ENCODE results near the gene ECM2. TPM values are rescaled to one million over a fixed set of nuclear protein-coding genes. Genes with fewer than 3 reads are reported as not detected.
"Not testable (repeated sequence)": the region's sequence is repeated elsewhere in the genome, so short reads cannot be mapped to it uniquely, and the experiment has no call there.

The ECM2 gene
- not detected for total RNA-seq
- polyA plus RNA-seq (2013, experiment 1 of 2) = 0.05 TPM
- polyA plus RNA-seq (2013, experiment 2 of 2) = 0.42 TPM
- total RNA-seq = 0 to 0.13 (median 0) reads per million in 172 experiments

DNA sequence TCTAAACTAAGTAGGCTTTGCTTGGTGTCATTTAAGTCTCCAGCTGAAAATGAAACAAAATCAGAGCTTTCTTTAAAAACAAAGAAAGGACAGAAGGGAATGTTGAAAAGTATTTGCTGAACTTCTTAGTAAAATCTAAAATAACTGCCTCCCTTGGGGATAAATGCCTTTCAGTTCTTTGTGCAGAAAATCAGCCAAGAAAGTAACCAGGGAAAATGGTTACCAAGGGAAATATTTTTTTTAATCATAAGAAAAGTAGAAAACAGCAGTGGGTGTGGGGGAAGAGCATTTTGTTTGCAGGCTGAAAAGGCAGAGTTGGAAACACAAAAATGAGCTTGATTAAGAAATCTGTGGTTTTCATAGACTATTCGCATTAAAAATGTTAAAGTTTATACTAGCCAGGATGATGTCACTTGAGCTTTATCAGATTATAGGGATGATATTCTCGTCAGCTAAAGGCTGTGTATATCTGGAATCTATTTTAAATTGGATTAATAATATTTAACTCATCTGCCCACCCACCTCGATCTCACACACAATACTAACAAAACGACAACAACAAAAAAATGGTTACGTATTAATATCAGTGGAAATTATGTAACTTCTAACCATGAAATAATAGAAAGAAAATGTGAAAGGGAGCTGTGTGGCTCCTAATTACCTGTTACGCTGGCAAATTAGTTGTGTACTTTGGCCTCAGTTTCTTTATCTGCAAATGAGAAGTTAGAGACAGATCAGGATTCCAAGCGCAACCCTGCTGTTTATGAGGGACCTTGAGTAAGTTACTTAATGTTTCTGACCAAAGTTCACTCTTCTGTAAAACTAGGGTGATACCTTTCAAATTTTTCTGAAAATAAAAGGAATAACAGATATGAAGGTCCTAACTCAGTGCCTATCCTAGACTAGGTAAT, at the start of gene ECM2:
ECM2 (minus strand) TSS at position 51 of the 911 bp plus-strand sequence. CDS start 13,124 bp downstream, outside the sequence.
- H3K4me1 ChIP-seq (ENCODE audit: insufficient read depth, low read length) = no peaks in the 10 kb centered on the region
- ATAC-seq (ENCODE audit: poor library complexity) (no peak), DNase-seq (no peak)
- no peaks in the 10 kb centered on the region for H3K9me3 ChIP-seq (ENCODE audit: control insufficient read depth in 1 of 2, insufficient read depth in 1 of 2, low read length in 2 of 2)
- H3K27me3 ChIP-seq (ENCODE audit: control insufficient read depth in 1 of 2, insufficient read depth in 2 of 2, low read length in 2 of 2) = no peaks in the 10 kb centered on the region
- Mint-ChIP-seq H3K4me1 (ENCODE audit: low read depth) (no peaks in the 10 kb centered on the region), H3K9me3 (peaks cover 3% of the 10 kb centered on the region), H3K36me3 (ENCODE audit: low read depth) (no peaks in the 10 kb centered on the region), H3K27ac (no peak within 1 kb of the TSS), H3K27me3 (no peaks in the 10 kb centered on the region), H3K4me3 (no peak within 1 kb of the TSS)
- POLR2A ChIA-PET = no interaction called here
- CTCF ChIA-PET = no interaction called here
- no peak within 1 kb of the TSS for H3K27ac ChIP-seq (ENCODE audit: low read depth in 1 of 2, low read length in 2 of 2)
- H3K4me3 ChIP-seq (ENCODE audit: low read length) = no peak within 1 kb of the TSS
- H3K36me3 ChIP-seq (ENCODE audit: insufficient read depth, low read length) = no peaks in the 10 kb centered on the region
- TF ChIP-seq, protein P1, sequence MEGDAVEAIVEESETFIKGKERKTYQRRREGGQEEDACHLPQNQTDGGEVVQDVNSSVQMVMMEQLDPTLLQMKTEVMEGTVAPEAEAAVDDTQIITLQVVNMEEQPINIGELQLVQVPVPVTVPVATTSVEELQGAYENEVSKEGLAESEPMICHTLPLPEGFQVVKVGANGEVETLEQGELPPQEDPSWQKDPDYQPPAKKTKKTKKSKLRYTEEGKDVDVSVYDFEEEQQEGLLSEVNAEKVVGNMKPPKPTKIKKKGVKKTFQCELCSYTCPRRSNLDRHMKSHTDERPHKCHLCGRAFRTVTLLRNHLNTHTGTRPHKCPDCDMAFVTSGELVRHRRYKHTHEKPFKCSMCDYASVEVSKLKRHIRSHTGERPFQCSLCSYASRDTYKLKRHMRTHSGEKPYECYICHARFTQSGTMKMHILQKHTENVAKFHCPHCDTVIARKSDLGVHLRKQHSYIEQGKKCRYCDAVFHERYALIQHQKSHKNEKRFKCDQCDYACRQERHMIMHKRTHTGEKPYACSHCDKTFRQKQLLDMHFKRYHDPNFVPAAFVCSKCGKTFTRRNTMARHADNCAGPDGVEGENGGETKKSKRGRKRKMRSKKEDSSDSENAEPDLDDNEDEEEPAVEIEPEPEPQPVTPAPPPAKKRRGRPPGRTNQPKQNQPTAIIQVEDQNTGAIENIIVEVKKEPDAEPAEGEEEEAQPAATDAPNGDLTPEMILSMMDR (IDR thresholded peaks at IDR 0.05) = no peak
- intact Hi-C loops (cut with DNase I, micrococcal nuclease) = no loop called here

DNA sequence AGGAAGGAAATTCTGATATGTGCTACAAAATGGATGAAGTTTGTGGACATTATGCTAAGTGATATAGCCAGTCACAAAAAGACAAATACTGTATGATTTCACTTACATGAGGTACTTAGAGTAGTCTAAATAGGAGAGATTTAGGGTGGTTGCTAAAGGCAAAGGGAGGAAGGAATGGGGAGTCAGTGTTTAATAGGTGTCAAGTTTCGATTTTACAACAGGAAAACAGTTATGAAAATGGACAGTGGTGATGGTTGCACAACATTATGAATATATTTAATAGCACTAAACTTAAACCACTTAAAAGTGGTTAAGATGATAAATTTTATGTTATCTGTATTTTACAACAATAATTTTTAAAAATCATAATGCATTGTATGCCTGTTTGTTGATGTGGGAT, 40.4 kb upstream of the ECM2 start:
- Histone ChIP-seq H3K27ac (ENCODE audit: low read depth in 1 of 2, low read length in 2 of 2) (no peak overlapping the region), H3K36me3 (ENCODE audit: insufficient read depth, low read length) (no peaks in the 10 kb centered on the region), H3K4me3 (ENCODE audit: low read length) (no peak overlapping the region), H3K4me1 (ENCODE audit: insufficient read depth, low read length) (no peaks in the 10 kb centered on the region), H3K27me3 (ENCODE audit: control insufficient read depth in 1 of 2, insufficient read depth in 2 of 2, low read length in 2 of 2) (no peaks in the 10 kb centered on the region), H3K9me3 (ENCODE audit: control insufficient read depth in 1 of 2, insufficient read depth in 1 of 2, low read length in 2 of 2) (no peaks in the 10 kb centered on the region)
- Mint-ChIP-seq H3K4me3 (no peak overlapping the region), H3K27ac (no peak overlapping the region), H3K9me3 (peaks cover 5% of the 10 kb centered on the region), H3K4me1 (ENCODE audit: low read depth) (no peaks in the 10 kb centered on the region), H3K36me3 (ENCODE audit: low read depth) (peaks cover 11% of the 10 kb centered on the region), H3K27me3 (no peaks in the 10 kb centered on the region)
- no peak for ATAC-seq (ENCODE audit: poor library complexity)
- DNase-seq = no peak
- ChIA-PET CTCF (no interaction called here), POLR2A (no interaction called here)
- TF ChIP-seq, protein P1 (IDR thresholded peaks at IDR 0.05) = no peak
- intact Hi-C loops (cut with DNase I, micrococcal nuclease) = no loop called here

DNA sequence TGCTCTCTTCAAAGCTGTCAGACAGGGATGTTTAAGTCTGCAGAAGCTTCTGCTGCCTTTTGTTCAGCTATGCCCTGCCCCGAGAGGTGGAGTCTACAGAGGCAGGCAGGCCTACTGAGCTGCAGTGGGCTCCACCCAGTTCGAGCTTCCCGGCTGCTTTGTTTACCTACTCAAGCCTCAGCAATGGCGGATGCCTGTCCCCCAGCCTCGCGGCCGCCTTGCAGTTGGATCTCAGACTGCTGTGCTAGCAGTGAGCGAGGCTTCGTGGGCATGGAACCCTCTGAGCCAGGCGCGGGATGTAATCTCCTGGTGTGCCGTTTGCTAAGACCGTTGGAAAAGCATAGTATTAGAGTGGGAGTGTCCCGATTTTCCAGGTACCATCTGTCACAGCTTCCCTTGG, 37.8 kb upstream of the ECM2 start:
- H3K9me3 ChIP-seq (ENCODE audit: control insufficient read depth in 1 of 2, insufficient read depth in 1 of 2, low read length in 2 of 2); DNase-seq; H3K27me3 ChIP-seq (ENCODE audit: control insufficient read depth in 1 of 2, insufficient read depth in 2 of 2, low read length in 2 of 2); H3K27me3 Mint-ChIP-seq; H3K9me3 Mint-ChIP-seq; H3K4me1 ChIP-seq (ENCODE audit: insufficient read depth, low read length); H3K4me1 Mint-ChIP-seq (ENCODE audit: low read depth); intact Hi-C loops (cut with DNase I, micrococcal nuclease); ATAC-seq (ENCODE audit: poor library complexity); H3K4me3 Mint-ChIP-seq; H3K27ac ChIP-seq (ENCODE audit: low read depth in 1 of 2, low read length in 2 of 2); H3K36me3 ChIP-seq (ENCODE audit: insufficient read depth, low read length); CTCF ChIA-PET; H3K27ac Mint-ChIP-seq; H3K4me3 ChIP-seq (ENCODE audit: low read length); POLR2A ChIA-PET: not testable (repeated sequence)
- H3K36me3 Mint-ChIP-seq (ENCODE audit: low read depth) = peaks cover 17% of the 10 kb centered on the region

DNA sequence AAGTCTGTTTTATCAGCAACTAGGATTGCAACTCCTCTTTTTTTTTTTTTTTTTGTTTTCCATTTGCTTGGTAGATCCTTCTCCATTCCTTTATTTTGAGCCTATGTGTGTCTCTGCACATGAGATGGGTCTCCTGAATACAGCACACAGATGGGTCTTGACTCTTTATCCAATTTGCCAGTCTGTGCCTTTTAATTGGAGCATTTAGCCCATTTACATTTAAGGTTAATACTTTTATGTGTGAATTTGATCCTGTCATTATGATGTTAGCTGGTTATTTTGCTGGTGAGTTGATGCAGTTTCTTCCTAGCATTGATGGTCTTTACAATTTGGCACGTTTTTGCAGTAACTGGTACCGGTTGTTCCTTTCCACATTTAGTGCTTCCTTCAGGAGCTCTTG, 36.1 kb upstream of the ECM2 start:
- H3K27me3 ChIP-seq (ENCODE audit: control insufficient read depth in 1 of 2, insufficient read depth in 2 of 2, low read length in 2 of 2); ATAC-seq (ENCODE audit: poor library complexity); H3K27ac ChIP-seq (ENCODE audit: low read depth in 1 of 2, low read length in 2 of 2); H3K9me3 ChIP-seq (ENCODE audit: control insufficient read depth in 1 of 2, insufficient read depth in 1 of 2, low read length in 2 of 2); H3K4me1 ChIP-seq (ENCODE audit: insufficient read depth, low read length); H3K9me3 Mint-ChIP-seq; H3K36me3 ChIP-seq (ENCODE audit: insufficient read depth, low read length); intact Hi-C loops (cut with DNase I, micrococcal nuclease); H3K4me3 Mint-ChIP-seq; H3K4me1 Mint-ChIP-seq (ENCODE audit: low read depth); DNase-seq; H3K27ac Mint-ChIP-seq; CTCF ChIA-PET; POLR2A ChIA-PET; H3K4me3 ChIP-seq (ENCODE audit: low read length); H3K27me3 Mint-ChIP-seq: not testable (repeated sequence)
- H3K36me3 Mint-ChIP-seq (ENCODE audit: low read depth) = peaks cover 17% of the 10 kb centered on the region
